Gastrocnemius medialis (tissue), 4 donors: ENCODE results near the gene PRRT2. TPM values are rescaled to one million over a fixed set of nuclear protein-coding genes. Genes with fewer than 3 reads are reported as not detected.

Experiments
- ATAC-seq, 2 donors: fragments of 150-250 bp; one replicate each; pipeline ENCODE4 v1.9.1; 2016
- DNase-seq, 2 donors: peaks; one replicate each; pipeline ENCODE4 v3.0.0-alpha.2; 2019
- H3K27ac ChIP-seq, 4 donors: fragments of 200-600 bp; sonication (generic); 1 replicate in 1 of 4; 2 replicates in 3 of 4; pipeline ENCODE4 v1.5.1; 2016 to 2018; ENCODE audit warnings: mild to moderate bottlenecking in 2 of 4, moderate library complexity in 1 of 4
- H3K27me3 ChIP-seq, 3 donors: fragments of 200-600 bp; sonication (generic) in 2 of 3; 1 replicate in 1 of 3; 2 replicates in 2 of 3; pipeline versions ENCODE4 v1.5.1 to v1.6.0; 2016 to 2019; ENCODE audit warnings: mild to moderate bottlenecking in 1 of 3, moderate library complexity in 1 of 3
- H3K36me3 ChIP-seq, 2 donors: fragments of 200-600 bp; sonication (generic) in 1 of 2; one replicate each; pipeline ENCODE4 v1.5.1; 2017 to 2018
- H3K4me1 ChIP-seq, 2 donors: fragments of 200-600 bp; sonication (generic) in 1 of 2; one replicate each; pipeline ENCODE4 v1.5.1; 2016 to 2017; ENCODE audit warnings: mild to moderate bottlenecking in 2 of 2
- H3K4me3 ChIP-seq, 4 donors: fragments of 200-600 bp; sonication (generic) in 3 of 4; 1 replicate in 1 of 4; 2 replicates in 3 of 4; pipeline ENCODE4 v1.5.1; 2016 to 2019; ENCODE audit warnings: mild to moderate bottlenecking in 2 of 4
- H3K9me3 ChIP-seq, 3 donors: fragments of 200-600 bp; sonication (generic) in 2 of 3; 1 replicate in 1 of 3; 2 replicates in 2 of 3; pipeline ENCODE4 v1.5.1; 2016 to 2019
- POLR2A ChIP-seq, 2 donors: fragments of 450-650 bp; IDR thresholded peaks; one replicate each; pipeline ENCODE4 v1.6.1; 2017; ENCODE audit warnings: antibody characterized with exemption in 2 of 2, mild to moderate bottlenecking in 2 of 2, moderate library complexity in 2 of 2
- in situ Hi-C, 4 donors: fragments of 200-750 bp; cut with MboI; loops; one replicate each; pipeline versions ENCODE4 v1.15.0 to v1.8.0; 2017; ENCODE audit warnings: low sequenced_read_pairs in 4 of 4
- intact Hi-C: fragments of 100-400 bp; cut with DNase I; formaldehyde crosslinking; loops from one replicate; pipeline ENCODE4 v1.15.1; 2023; ENCODE audit warnings: low total_unique reads
- total RNA-seq, 4 donors: library from RNA; depleted of rRNA; stranded (reverse); fragments of >200 nt; gene quantifications; one replicate each; pipeline versions ENCODE4 v1.1.0 to v1.2.3, GENCODE V29; 2016
- TF ChIP-seq, protein P1 (sequence below), 5 experiments: fragments of 450-650 bp in 3 of 5; fragments of 200-600 bp in 2 of 5; sonication (generic) in 2 of 5; IDR thresholded peaks in 4 of 5; conservative IDR thresholded peaks in 1 of 5; 1 replicate in 4 of 5; 2 replicates in 1 of 5; pipeline ENCODE4 v1.5.1; 2016 to 2019; ENCODE audit warnings: antibody characterized with exemption in 5 of 5, mild to moderate bottlenecking in 3 of 5, moderate library complexity in 3 of 5

PRRT2 gene
- total RNA-seq, 4 donors from 2014 or later, result 3.5 TPM; not detected in 3

DNA sequence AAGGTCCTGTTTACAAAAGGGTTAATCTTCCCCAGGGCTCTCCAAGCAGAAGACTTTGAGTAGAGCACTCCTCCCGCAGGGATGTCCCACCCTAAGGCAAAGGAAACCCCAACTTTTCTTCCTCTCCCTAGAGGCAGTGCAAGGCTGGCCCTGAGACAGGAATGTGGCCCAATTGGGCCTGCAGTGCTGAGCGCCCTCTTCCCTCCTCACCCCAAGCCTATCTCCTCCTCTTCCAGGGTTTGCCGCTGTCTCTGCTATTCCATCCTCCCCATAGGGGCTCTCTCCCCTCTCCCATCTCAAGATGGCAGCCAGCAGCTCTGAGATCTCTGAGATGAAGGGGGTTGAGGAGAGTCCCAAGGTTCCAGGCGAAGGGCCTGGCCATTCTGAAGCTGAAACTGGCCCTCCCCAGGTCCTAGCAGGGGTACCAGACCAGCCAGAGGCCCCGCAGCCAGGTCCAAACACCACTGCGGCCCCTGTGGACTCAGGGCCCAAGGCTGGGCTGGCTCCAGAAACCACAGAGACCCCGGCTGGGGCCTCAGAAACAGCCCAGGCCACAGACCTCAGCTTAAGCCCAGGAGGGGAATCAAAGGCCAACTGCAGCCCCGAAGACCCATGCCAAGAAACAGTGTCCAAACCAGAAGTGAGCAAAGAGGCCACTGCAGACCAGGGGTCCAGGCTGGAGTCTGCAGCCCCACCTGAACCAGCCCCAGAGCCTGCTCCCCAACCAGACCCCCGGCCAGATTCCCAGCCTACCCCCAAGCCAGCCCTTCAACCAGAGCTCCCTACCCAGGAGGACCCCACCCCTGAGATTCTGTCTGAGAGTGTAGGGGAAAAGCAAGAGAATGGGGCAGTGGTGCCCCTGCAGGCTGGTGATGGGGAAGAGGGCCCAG is 1.0 kb downstream of the PRRT2 start:
- intact Hi-C loops (loop anchor here (5.0 to 10.0 kb wide), 2 partner anchors 164 to 712 kb away; partner anchors contain the start of gene ZNF768), in situ Hi-C loops (no loop called here)
- TF ChIP-seq, protein P1, sequence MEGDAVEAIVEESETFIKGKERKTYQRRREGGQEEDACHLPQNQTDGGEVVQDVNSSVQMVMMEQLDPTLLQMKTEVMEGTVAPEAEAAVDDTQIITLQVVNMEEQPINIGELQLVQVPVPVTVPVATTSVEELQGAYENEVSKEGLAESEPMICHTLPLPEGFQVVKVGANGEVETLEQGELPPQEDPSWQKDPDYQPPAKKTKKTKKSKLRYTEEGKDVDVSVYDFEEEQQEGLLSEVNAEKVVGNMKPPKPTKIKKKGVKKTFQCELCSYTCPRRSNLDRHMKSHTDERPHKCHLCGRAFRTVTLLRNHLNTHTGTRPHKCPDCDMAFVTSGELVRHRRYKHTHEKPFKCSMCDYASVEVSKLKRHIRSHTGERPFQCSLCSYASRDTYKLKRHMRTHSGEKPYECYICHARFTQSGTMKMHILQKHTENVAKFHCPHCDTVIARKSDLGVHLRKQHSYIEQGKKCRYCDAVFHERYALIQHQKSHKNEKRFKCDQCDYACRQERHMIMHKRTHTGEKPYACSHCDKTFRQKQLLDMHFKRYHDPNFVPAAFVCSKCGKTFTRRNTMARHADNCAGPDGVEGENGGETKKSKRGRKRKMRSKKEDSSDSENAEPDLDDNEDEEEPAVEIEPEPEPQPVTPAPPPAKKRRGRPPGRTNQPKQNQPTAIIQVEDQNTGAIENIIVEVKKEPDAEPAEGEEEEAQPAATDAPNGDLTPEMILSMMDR (IDR thresholded peaks at IDR 0.05 in 4 of 5, conservative IDR thresholded peaks at IDR 0.05 in 1 of 5), result no peak
- TF ChIP-seq POLR2A (IDR thresholded peaks at IDR 0.05), result no peak
- Histone ChIP-seq H3K9me3 (no peaks in the 10 kb centered on the region), H3K27ac (peak overlapping the region; percentile 30 to 99 (median 92)), H3K4me1 (peaks cover 56 to 64% of the 10 kb centered on the region in 2 donors), H3K36me3 (peaks cover 0 to 11% of the 10 kb centered on the region in 2 donors), H3K4me3 (peak overlapping the region in 3 of 4 donors; percentile 60 to 78 (median 63)), H3K27me3 (no peaks in the 10 kb centered on the region)
- ATAC-seq (no peak), DNase-seq (no peak)

DNA sequence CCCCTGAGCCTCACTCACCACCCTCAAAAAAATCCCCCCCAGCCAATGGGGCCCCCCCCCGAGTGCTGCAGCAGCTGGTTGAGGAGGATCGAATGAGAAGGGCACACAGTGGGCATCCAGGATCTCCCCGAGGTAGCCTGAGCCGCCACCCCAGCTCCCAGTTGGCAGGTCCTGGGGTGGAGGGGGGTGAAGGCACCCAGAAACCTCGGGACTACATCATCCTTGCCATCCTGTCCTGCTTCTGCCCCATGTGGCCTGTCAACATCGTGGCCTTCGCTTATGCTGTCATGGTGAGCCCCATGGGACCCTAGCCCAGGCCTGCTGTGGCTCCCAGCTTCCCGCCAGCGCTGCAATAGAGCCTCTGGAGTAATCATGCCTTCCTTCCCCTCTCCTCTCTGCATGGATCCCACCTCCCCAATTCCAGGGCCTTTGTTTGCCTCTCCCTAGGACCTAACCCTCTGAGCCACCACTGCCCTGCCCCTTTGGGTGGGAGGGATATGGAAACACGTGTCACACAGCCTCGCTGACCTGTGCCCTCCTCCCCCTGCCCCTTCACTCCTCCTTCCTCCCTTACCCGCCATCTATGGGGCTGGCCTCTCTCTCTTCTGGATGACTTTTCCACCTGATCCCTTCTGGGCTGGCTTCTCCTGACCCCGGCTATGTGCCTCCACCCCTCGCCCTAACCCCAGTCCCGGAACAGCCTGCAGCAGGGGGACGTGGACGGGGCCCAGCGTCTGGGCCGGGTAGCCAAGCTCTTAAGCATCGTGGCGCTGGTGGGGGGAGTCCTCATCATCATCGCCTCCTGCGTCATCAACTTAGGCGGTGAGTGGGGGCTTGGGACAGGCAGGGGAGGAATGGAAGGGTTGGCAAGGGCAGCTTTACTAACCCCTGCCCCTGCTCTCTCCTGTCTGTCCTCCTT is 1.9 kb downstream of the PRRT2 start:
- Histone ChIP-seq H3K27ac (peak overlapping the region in 3 of 4 donors; percentile 30 to 99 (median 96)), H3K4me3 (no peak overlapping the region), H3K9me3 (no peaks in the 10 kb centered on the region), H3K4me1 (peaks cover 49 to 58% of the 10 kb centered on the region in 2 donors), H3K27me3 (no peaks in the 10 kb centered on the region), H3K36me3 (peaks cover 0 to 13% of the 10 kb centered on the region in 2 donors)
- no peak for ATAC-seq
- in situ Hi-C loops, result no loop called here
- no peak for DNase-seq
- TF ChIP-seq, protein P1 (IDR thresholded peaks at IDR 0.05 in 4 of 5, conservative IDR thresholded peaks at IDR 0.05 in 1 of 5), result no peak
- no peak for TF ChIP-seq POLR2A (IDR thresholded peaks at IDR 0.05)
- intact Hi-C loops, result loop anchor here (5.0 to 10.0 kb wide), 2 partner anchors 163 to 711 kb away; partner anchors contain the start of gene ZNF768

DNA sequence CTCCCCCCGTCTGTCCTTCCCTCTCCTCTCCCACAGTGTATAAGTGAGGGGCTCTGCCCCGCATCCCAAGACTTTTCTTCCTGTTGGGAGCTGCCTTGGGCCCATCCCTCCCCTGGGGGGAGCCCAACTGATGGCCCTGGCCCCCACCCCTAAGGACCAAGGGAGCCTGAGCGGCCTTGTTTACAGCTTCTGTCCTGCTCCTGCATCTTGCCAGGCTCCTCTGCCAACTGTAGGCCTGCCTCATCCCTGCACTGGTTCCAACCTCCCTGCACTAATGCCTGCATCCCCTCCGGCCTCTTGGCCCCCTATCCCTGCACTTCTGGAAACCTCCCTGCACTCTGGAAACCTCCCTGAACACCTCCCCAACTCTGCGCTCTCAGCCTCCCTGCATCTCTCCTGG is 2.6 kb downstream of the PRRT2 start:
- no peak for DNase-seq
- in situ Hi-C loops (no loop called here), intact Hi-C loops (loop anchor here (5.0 to 10.0 kb wide), 2 partner anchors 163 to 710 kb away; partner anchors contain the start of gene ZNF768)
- Histone ChIP-seq H3K4me3 (no peak overlapping the region), H3K27me3 (no peaks in the 10 kb centered on the region), H3K36me3 (peaks cover 0 to 13% of the 10 kb centered on the region in 2 donors), H3K27ac (peak overlapping the region; percentile 91 to 99 (median 95)), H3K9me3 (no peaks in the 10 kb centered on the region), H3K4me1 (peaks cover 44 to 54% of the 10 kb centered on the region in 2 donors)
- TF ChIP-seq POLR2A (IDR thresholded peaks at IDR 0.05), result no peak
- TF ChIP-seq, protein P1 (IDR thresholded peaks at IDR 0.05 in 4 of 5, conservative IDR thresholded peaks at IDR 0.05 in 1 of 5), result no peak
- ATAC-seq, result no peak

DNA sequence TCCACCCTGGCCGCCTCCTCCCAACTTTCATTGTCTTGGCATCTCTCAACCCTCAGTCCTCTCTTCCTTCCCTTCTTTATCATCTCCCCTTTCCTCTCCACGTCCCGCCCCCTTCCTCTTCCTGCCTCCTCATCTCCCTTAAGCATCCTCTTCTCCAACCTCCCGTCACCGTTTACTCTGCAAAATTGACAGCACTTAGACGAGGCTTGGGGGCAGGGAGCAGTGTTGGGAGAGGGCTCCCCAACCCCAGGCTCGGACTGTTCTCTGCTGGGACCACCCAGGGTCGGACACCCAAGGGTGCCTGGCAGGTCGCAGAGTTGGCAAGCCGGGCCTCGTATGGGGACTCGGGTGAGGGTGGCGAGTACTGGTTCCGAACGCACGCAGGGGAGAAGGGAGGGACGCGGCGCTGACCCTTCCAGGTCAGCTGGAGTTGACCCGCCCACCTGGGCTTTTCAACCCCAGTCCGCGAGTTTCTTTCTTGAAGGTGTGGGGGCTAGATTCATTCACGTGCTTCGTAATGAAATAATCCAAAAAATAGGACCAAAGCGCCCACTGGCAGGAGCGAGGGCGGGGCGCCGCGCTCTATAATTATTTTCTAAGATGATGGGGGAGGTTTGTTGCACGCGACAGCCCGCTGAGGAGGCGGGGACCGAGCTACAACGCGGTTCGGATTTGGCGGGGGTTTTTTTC is 3.2 kb downstream of the PRRT2 start:
- intact Hi-C loops (loop anchor here (5.0 to 10.0 kb wide), 2 partner anchors 182 to 710 kb away; partner anchors contain the start of genes HIRIP3, INO80E and ZNF768), in situ Hi-C loops (no loop called here)
- DNase-seq, result peak in 1 of 2 donors; percentile 32

More for the DNA sequence above, 3.2 kb downstream of the PRRT2 start:
- Histone ChIP-seq H3K27me3 (no peaks in the 10 kb centered on the region), H3K36me3 (peaks cover 0 to 14% of the 10 kb centered on the region in 2 donors), H3K4me1 (peaks cover 44 to 54% of the 10 kb centered on the region in 2 donors), H3K4me3 (peak overlapping the region; percentile 78 to 96 (median 90)), H3K27ac (peak overlapping the region; percentile 91 to 99 (median 95)), H3K9me3 (no peaks in the 10 kb centered on the region)
- ATAC-seq, result no peak
- no peak for TF ChIP-seq POLR2A (IDR thresholded peaks at IDR 0.05)
- TF ChIP-seq, protein P1 (IDR thresholded peaks at IDR 0.05 in 4 of 5, conservative IDR thresholded peaks at IDR 0.05 in 1 of 5), result no peak
